GM19043 (cell line): ENCODE data around the gene LPAR2.

ENCODE experiments used
- ATAC-seq: cut with Tn5 transposase; IDR thresholded peaks from one replicate; pipeline ENCODE4 v1.9.1; 2021; ENCODE audit warnings: low read depth; ENCODE audit not compliant: unreplicated experiment

Gene LPAR2

GRCh38 chr19:19654441-19654840 is 26.4 kb upstream of the LPAR2 start:
- ATAC-seq: no peak

- no peak for ATAC-seq
These were observed 25.7 kb upstream of the LPAR2 start for GRCh38 chr19:19653597-19654147.

- no peak for ATAC-seq
These were observed 24.7 kb upstream of the LPAR2 start for GRCh38 chr19:19652482-19653295.

GRCh38 chr19:19651076-19651475 is 23.1 kb upstream of the LPAR2 start:
- ATAC-seq: no peak

GRCh38 chr19:19650331-19650730 is 22.3 kb upstream of the LPAR2 start:
- ATAC-seq: no peak

- no peak for ATAC-seq
These were observed 21.6 kb upstream of the LPAR2 start for GRCh38 chr19:19649580-19649995.

GRCh38 chr19:19649155-19649554 is 21.1 kb upstream of the LPAR2 start:
- ATAC-seq: no peak

- ATAC-seq: no peak
These were observed 19.2 kb upstream of the LPAR2 start for GRCh38 chr19:19647037-19647835.

- no peak for ATAC-seq
These were observed 17.3 kb upstream of the LPAR2 start for GRCh38 chr19:19645233-19645870.

- ATAC-seq: no peak
These were observed 16.0 kb upstream of the LPAR2 start for GRCh38 chr19:19644054-19644388.

- peak; percentile 61 for ATAC-seq
These were observed 15.4 kb upstream of the LPAR2 start, which contains the start of gene GMIP for GRCh38 chr19:19643158-19644053. Gene GMIP, minus strand, starts transcription at chr19:19643657. Its CDS starts 128 bp downstream, at chr19:19643529.

- no peak for ATAC-seq
These were observed 14.6 kb upstream of the LPAR2 start for GRCh38 chr19:19642506-19643157.

GRCh38 chr19:19637523-19638251 is 9.7 kb upstream of the LPAR2 start:
- no peak for ATAC-seq

- no peak for ATAC-seq
These were observed 9.1 kb upstream of the LPAR2 start for GRCh38 chr19:19637186-19637522.

GRCh38 chr19:19636573-19637185 is 8.7 kb upstream of the LPAR2 start:
- ATAC-seq: no peak

GRCh38 chr19:19635313-19635702 is 7.3 kb upstream of the LPAR2 start:
- ATAC-seq: no peak

GRCh38 chr19:19634516-19635312 is 6.7 kb upstream of the LPAR2 start:
- no peak for ATAC-seq
